Adrenal gland (tissue), 5 donors: ENCODE data around the gene CLTRN.
"Not testable (repeated sequence)": the region's sequence is repeated elsewhere in the genome, so short reads cannot be mapped to it uniquely, and the experiment has no call there.

ENCODE experiments used
- POLR2A ChIP-seq, 2 donors: fragments of 450-650 bp; IDR thresholded peaks; one replicate each; pipeline ENCODE4 v1.6.1; 2017; ENCODE audit warnings: antibody characterized with exemption in 2 of 2, mild to moderate bottlenecking in 2 of 2, moderate library complexity in 1 of 2
- TF ChIP-seq, protein P1 (sequence below), 6 experiments: fragments of 450-650 bp in 4 of 6; fragments of 200-600 bp in 2 of 6; sonication (generic) in 1 of 6; IDR thresholded peaks; 1 replicate in 5 of 6; 2 replicates in 1 of 6; pipeline versions ENCODE4 v1.5.1 to v1.8.0; 2016 to 2021; ENCODE audit warnings: antibody characterized with exemption in 6 of 6, mild to moderate bottlenecking in 2 of 6, moderate library complexity in 1 of 6
- donor health status: DM: no; HTN: no; CAD: no.

DNA sequence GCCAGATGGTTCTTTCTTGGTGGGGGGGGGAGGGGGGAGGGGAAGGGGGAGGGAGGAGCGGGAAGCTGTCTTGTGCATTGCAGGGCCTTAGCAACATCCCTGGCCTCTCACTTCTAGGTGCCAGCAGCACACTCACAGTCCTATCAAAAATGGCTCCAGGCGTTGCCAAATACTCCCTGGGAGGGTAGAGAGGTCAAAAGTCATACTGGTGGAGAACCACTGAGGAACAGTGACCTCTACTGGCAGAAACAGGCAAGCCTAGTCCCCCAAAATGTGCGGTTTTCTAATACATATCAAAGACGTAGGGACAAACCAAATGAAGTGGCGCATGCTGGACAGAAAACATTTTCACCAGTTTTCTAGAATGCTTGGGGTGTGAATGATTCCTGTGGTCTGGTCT, 17.1 kb downstream of the CLTRN start:
- TF ChIP-seq POLR2A (IDR thresholded peaks at IDR 0.05), result not testable (repeated sequence)
- TF ChIP-seq, protein P1, sequence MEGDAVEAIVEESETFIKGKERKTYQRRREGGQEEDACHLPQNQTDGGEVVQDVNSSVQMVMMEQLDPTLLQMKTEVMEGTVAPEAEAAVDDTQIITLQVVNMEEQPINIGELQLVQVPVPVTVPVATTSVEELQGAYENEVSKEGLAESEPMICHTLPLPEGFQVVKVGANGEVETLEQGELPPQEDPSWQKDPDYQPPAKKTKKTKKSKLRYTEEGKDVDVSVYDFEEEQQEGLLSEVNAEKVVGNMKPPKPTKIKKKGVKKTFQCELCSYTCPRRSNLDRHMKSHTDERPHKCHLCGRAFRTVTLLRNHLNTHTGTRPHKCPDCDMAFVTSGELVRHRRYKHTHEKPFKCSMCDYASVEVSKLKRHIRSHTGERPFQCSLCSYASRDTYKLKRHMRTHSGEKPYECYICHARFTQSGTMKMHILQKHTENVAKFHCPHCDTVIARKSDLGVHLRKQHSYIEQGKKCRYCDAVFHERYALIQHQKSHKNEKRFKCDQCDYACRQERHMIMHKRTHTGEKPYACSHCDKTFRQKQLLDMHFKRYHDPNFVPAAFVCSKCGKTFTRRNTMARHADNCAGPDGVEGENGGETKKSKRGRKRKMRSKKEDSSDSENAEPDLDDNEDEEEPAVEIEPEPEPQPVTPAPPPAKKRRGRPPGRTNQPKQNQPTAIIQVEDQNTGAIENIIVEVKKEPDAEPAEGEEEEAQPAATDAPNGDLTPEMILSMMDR (IDR thresholded peaks at IDR 0.05), result not testable (repeated sequence)
